Measurements from ENCODE around the gene CAD. TPM values are rescaled to one million over a fixed set of nuclear protein-coding genes. Genes with fewer than 3 reads are reported as not detected.
"Not testable (repeated sequence)": the region's sequence is repeated elsewhere in the genome, so short reads cannot be mapped to it uniquely, and the experiment has no call there.

The CAD gene
- total RNA-seq, 8 experiments from 2014 or later: 20.5 to 72.3 (median 31.5) TPM

GRCh38 chr2:27185331-27186026, 31.7 kb upstream of the CAD start:
- WGBS, 10 experiments: 0 to 100% (median 52%) methylated on average over 1 to 4 of the region's 6 CpGs
- Histone ChIP-seq H3K4me3 (no peak overlapping the region), H3K4me1 (replicated peaks in 1 of 2) (no peaks in the 10 kb centered on the region), H3K27ac (no peak overlapping the region)
- ATAC-seq (replicated peaks in 6 of 8): peak in 3 of 8 experiments; percentile 31 to 69 (median 33)
- in situ Hi-C loops (cut with MboI; ENCODE audit: low pct_unique_long_range_greater_than_20kb in 2 of 9, low sequenced_read_pairs in 9 of 9, unreplicated experiment in 9 of 9): loop anchor here in 1 of 9 experiments (25.0 kb wide), 1 partner anchor 223 kb away; the partner anchor contains the start of gene MAPRE3

GRCh38 chr2:27186613-27187345, 30.4 kb upstream of the CAD start:
- 10 to 86% (median 56%) methylated on average over 1 to 4 of the region's 6 CpGs; no CpG with 5 or more reads in 5 of the 10 experiments for WGBS, 10 experiments
- in situ Hi-C loops (cut with MboI; ENCODE audit: low pct_unique_long_range_greater_than_20kb in 2 of 9, low sequenced_read_pairs in 9 of 9, unreplicated experiment in 9 of 9): loop anchor here in 1 of 9 experiments (25.0 kb wide), 1 partner anchor 224 kb away; the partner anchor contains the start of gene MAPRE3
- Histone ChIP-seq H3K27ac (no peak overlapping the region), H3K4me3 (no peak overlapping the region), H3K4me1 (replicated peaks in 1 of 2) (no peaks in the 10 kb centered on the region)
- ATAC-seq (replicated peaks in 6 of 8): no peak

- ATAC-seq (replicated peaks in 6 of 8): no peak
- H3K27ac ChIP-seq: no peak overlapping the region
- in situ Hi-C loops (cut with MboI; ENCODE audit: low pct_unique_long_range_greater_than_20kb in 2 of 9, low sequenced_read_pairs in 9 of 9, unreplicated experiment in 9 of 9): loop anchor here in 1 of 9 experiments (25.0 kb wide), 1 partner anchor 228 kb away; the partner anchor contains the start of gene MAPRE3
- H3K4me3 ChIP-seq: no peak overlapping the region
- WGBS, 10 experiments: 58 to 93% (median 79%) methylated on average over 2 to 7 of the region's 8 CpGs; no CpG with 5 or more reads in 1 of the 10 experiments
- no peaks in the 10 kb centered on the region for H3K4me1 ChIP-seq (replicated peaks in 1 of 2)
These were observed 27.2 kb upstream of the CAD start for GRCh38 chr2:27189989-27190388.

GRCh38 chr2:27191070-27191829, 25.9 kb upstream of the CAD start:
- 7 to 60% (median 22%) methylated on average over 1 to 8 of the region's 8 CpGs; no CpG with 5 or more reads in 1 of the 10 experiments for WGBS, 10 experiments
- no peak overlapping the region for H3K4me3 ChIP-seq
- in situ Hi-C loops (cut with MboI; ENCODE audit: low pct_unique_long_range_greater_than_20kb in 2 of 9, low sequenced_read_pairs in 9 of 9, unreplicated experiment in 9 of 9): loop anchor here in 1 of 9 experiments (25.0 kb wide), 1 partner anchor 229 kb away; the partner anchor contains the start of gene MAPRE3
- no peaks in the 10 kb centered on the region for H3K4me1 ChIP-seq (replicated peaks in 1 of 2)
- no peak overlapping the region for H3K27ac ChIP-seq
- ATAC-seq (replicated peaks in 6 of 8): peak; percentile 75 to 99 (median 90)

GRCh38 chr2:27194538-27195354, 22.4 kb upstream of the CAD start:
- Histone ChIP-seq H3K4me3 (no peak overlapping the region), H3K27ac (no peak overlapping the region), H3K4me1 (replicated peaks in 1 of 2) (no peaks in the 10 kb centered on the region)
- WGBS, 10 experiments: 54 to 97% (median 76%) methylated on average over 3 to 15 of the region's 17 CpGs
- in situ Hi-C loops (cut with MboI; ENCODE audit: low pct_unique_long_range_greater_than_20kb in 2 of 9, low sequenced_read_pairs in 9 of 9, unreplicated experiment in 9 of 9): loop anchor here in 1 of 9 experiments (25.0 kb wide), 1 partner anchor 232 kb away; the partner anchor contains the start of gene MAPRE3
- ATAC-seq (replicated peaks in 6 of 8): no peak

GRCh38 chr2:27195799-27196198, 21.4 kb upstream of the CAD start:
- in situ Hi-C loops (cut with MboI; ENCODE audit: low pct_unique_long_range_greater_than_20kb in 2 of 9, low sequenced_read_pairs in 9 of 9, unreplicated experiment in 9 of 9): loop anchor here in 1 of 9 experiments (25.0 kb wide), 1 partner anchor 233 kb away; the partner anchor contains the start of gene MAPRE3
- WGBS, 10 experiments: 100% methylated on average over 1 of the region's 3 CpGs; no CpG with 5 or more reads in 8 of the 10 experiments
- ATAC-seq (replicated peaks in 6 of 8); H3K4me1 ChIP-seq (replicated peaks in 1 of 2); H3K27ac ChIP-seq; H3K4me3 ChIP-seq: not testable (repeated sequence)

- H3K4me3 ChIP-seq; H3K27ac ChIP-seq; H3K4me1 ChIP-seq (replicated peaks in 1 of 2); ATAC-seq (replicated peaks in 6 of 8): not testable (repeated sequence)
- in situ Hi-C loops (cut with MboI; ENCODE audit: low pct_unique_long_range_greater_than_20kb in 2 of 9, low sequenced_read_pairs in 9 of 9, unreplicated experiment in 9 of 9): loop anchor here in 1 of 9 experiments (25.0 kb wide), 1 partner anchor 236 kb away; the partner anchor contains the start of gene MAPRE3
- 80 to 100% (median 100%) methylated on average over 1 to 3 of the region's 3 CpGs; no CpG with 5 or more reads in 3 of the 10 experiments for WGBS, 10 experiments
These were observed 19.1 kb upstream of the CAD start for GRCh38 chr2:27198068-27198467.

- ATAC-seq (replicated peaks in 6 of 8): no peak
- no peak overlapping the region for H3K4me3 ChIP-seq
- H3K27ac ChIP-seq: no peak overlapping the region
- in situ Hi-C loops (cut with MboI; ENCODE audit: low pct_unique_long_range_greater_than_20kb in 2 of 9, low sequenced_read_pairs in 9 of 9, unreplicated experiment in 9 of 9): loop anchor here in 1 of 9 experiments (25.0 kb wide), 1 partner anchor 236 kb away; the partner anchor contains the start of gene MAPRE3
- H3K4me1 ChIP-seq (replicated peaks in 1 of 2): no peaks in the 10 kb centered on the region
- 70 to 100% (median 80%) methylated on average over 1 to 2 of the region's 2 CpGs; no CpG with 5 or more reads in 5 of the 10 experiments for WGBS, 10 experiments
These were observed 18.5 kb upstream of the CAD start for GRCh38 chr2:27198627-27199026.

- in situ Hi-C loops (cut with MboI; ENCODE audit: low pct_unique_long_range_greater_than_20kb in 2 of 9, low sequenced_read_pairs in 9 of 9, unreplicated experiment in 9 of 9): loop anchor here in 1 of 9 experiments (25.0 kb wide), 1 partner anchor 237 kb away; the partner anchor contains the start of gene MAPRE3
- H3K4me3 ChIP-seq: no peak overlapping the region
- ATAC-seq (replicated peaks in 6 of 8): no peak
- H3K4me1 ChIP-seq (replicated peaks in 1 of 2): no peaks in the 10 kb centered on the region
- H3K27ac ChIP-seq: no peak overlapping the region
- 50 to 100% (median 100%) methylated on average over 1 to 2 of the region's 2 CpGs; no CpG with 5 or more reads in 3 of the 10 experiments for WGBS, 10 experiments
These were observed 17.9 kb upstream of the CAD start for GRCh38 chr2:27199241-27199640.

- Histone ChIP-seq H3K4me3 (no peak overlapping the region), H3K27ac (no peak overlapping the region), H3K4me1 (replicated peaks in 1 of 2) (no peaks in the 10 kb centered on the region)
- 29 to 97% (median 85%) methylated on average over 1 to 4 of the region's 7 CpGs; no CpG with 5 or more reads in 6 of the 10 experiments for WGBS, 10 experiments
- no peak for ATAC-seq (replicated peaks in 6 of 8)
- in situ Hi-C loops (cut with MboI; ENCODE audit: low pct_unique_long_range_greater_than_20kb in 2 of 9, low sequenced_read_pairs in 9 of 9, unreplicated experiment in 9 of 9): loop anchor here in 2 of 9 experiments (10.0 to 25.0 kb wide), 2 partner anchors 107 to 114 kb away; partner anchors contain the start of genes EMILIN1 (in 1 of the 2) and KHK (in 1 of the 2)
These were observed 15.5 kb upstream of the CAD start for GRCh38 chr2:27201675-27202074.

- Histone ChIP-seq H3K4me3 (no peak overlapping the region), H3K27ac (no peak overlapping the region), H3K4me1 (replicated peaks in 1 of 2) (no peaks in the 10 kb centered on the region)
- 75 to 100% (median 89%) methylated on average over 1 to 2 of the region's 2 CpGs; no CpG with 5 or more reads in 6 of the 10 experiments for WGBS, 10 experiments
- ATAC-seq (replicated peaks in 6 of 8): no peak
- in situ Hi-C loops (cut with MboI; ENCODE audit: low pct_unique_long_range_greater_than_20kb in 2 of 9, low sequenced_read_pairs in 9 of 9, unreplicated experiment in 9 of 9): loop anchor here in 2 of 9 experiments (10.0 to 25.0 kb wide), 2 partner anchors 108 to 116 kb away; partner anchors contain the start of genes EMILIN1 (in 1 of the 2) and KHK (in 1 of the 2)
These were observed 14.3 kb upstream of the CAD start for GRCh38 chr2:27202854-27203253.
